Measurements from ENCODE around the gene MTTP.

DNA sequence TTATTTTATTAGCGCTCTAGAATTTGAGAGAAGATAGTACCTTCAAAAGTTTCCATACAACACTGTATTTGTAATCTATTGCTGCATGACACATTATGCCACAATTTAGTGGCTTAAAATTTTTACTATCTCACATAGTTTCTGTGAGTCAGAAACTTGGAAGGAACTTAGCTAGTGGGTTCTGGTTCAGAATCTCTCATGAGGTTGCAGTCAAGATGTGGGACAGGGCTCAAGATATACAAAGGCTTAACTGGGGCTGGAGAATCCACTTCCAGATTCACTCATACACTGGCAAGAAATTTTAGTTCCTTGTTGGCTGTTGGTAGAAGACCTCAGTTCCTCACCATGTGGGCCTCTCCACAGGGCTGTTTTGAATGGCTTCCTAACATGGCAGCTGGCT lies 94.5 kb downstream of the MTTP start:
- TF ChIP-seq, protein P1, sequence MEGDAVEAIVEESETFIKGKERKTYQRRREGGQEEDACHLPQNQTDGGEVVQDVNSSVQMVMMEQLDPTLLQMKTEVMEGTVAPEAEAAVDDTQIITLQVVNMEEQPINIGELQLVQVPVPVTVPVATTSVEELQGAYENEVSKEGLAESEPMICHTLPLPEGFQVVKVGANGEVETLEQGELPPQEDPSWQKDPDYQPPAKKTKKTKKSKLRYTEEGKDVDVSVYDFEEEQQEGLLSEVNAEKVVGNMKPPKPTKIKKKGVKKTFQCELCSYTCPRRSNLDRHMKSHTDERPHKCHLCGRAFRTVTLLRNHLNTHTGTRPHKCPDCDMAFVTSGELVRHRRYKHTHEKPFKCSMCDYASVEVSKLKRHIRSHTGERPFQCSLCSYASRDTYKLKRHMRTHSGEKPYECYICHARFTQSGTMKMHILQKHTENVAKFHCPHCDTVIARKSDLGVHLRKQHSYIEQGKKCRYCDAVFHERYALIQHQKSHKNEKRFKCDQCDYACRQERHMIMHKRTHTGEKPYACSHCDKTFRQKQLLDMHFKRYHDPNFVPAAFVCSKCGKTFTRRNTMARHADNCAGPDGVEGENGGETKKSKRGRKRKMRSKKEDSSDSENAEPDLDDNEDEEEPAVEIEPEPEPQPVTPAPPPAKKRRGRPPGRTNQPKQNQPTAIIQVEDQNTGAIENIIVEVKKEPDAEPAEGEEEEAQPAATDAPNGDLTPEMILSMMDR (IDR thresholded peaks at IDR 0.05) = no peak
- no peak for TF ChIP-seq POLR2A (IDR thresholded peaks at IDR 0.05)

Data from ovary (tissue), 3 donors.